ENCODE measurements around the gene TMC4.

TMC4 gene

DNA sequence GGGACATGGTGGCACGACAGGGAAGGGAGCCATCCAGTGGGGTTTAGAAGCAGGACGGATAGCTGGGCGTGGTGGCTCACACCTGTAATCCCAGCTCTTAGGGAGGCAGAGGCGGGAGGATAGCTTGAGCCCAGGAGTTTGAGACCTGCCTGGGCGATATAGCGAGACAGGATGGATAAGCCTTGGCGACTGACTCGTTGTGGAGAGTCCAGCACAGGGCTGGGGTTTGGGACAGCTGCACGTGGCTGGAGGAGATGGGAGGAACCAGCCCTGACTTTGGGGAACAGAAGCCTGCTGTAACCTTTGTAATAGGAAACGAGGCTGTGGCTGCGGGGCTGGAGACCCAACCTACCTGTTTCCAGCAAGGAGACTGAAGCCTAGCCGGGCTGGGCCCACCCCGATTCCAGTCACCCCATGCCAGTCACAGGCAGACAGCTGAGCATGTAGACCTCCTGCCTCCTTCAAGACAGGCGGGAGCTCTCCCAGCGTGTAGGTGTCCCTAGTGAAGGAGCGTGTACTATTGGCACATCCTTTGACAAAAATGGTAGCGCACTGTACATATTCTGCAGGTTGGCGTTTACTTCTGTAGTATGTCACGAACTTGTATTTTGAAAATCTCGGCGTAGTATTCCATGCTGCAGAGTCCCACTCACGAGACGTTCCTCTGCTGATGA lies 21.5 kb downstream of the TMC4 start:
- H3K36me3 ChIP-seq (ENCODE audit: insufficient read depth, low read length) = peaks cover 98% of the 10 kb centered on the region

DNA sequence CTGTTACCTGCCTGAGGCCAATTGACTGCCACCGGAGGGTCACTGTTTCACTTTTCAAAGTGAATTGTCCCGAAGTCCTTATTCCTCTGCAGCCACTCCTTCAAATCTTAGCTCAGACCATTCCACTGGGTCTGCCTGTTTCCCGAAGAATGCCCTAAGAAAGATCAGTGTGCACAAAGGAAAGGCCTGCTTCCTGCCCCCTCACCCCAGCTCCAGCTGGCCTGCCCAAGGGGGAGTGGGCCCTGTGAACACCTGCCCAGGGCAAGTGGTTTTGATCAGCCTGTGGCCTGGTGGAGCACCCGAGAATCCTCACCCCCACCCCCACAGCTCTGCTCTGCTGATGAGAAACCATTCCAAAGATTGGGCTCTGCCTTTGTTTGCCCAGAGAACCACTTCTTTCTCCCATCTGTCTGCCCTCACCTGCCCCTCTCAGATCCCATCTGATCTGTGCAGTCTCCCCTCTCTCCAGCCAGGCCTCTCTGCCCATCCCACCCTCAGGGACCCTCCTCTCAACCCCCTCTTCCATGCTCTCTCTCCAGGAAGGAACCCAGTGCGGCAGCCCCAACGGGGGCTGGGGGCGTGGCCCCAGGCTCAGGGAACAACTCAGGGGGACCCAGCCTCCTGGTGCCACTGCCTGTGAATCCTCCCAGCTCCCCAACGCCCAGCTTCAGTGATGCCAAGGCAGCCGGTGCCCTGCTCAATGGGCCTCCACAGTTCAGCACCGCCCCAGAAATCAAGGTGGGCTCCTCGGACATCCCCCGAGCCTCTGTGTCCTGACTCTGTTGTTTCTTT lies 23.7 kb downstream of the TMC4 start:
- TF ChIP-seq EZH2 (IDR thresholded peaks at IDR 0.05; ENCODE audit: borderline replicate concordance, low read depth, low read length, severe bottlenecking) (no peak), CTCF (IDR thresholded peaks at IDR 0.05; ENCODE audit: borderline replicate concordance, extremely low read depth, low read length, poor library complexity, severe bottlenecking) (no peak)
- H3K27ac ChIP-seq (ENCODE audit: low read length) = no peak overlapping the region
- no peak overlapping the region for H3K9ac ChIP-seq (ENCODE audit: low read depth, low read length)
- no peak for DNase-seq
- peaks cover 51% of the 10 kb centered on the region for H4K20me1 ChIP-seq (ENCODE audit: insufficient read depth, low read length)
- no peaks in the 10 kb centered on the region for H3K4me1 ChIP-seq (ENCODE audit: insufficient read depth, low read length)
- ATAC-seq (ENCODE audit: insufficient read depth, low read depth) = no peak
- peaks cover 5% of the 10 kb centered on the region; the same call in 1 of the 2 replicates for H3K79me2 ChIP-seq (ENCODE audit: insufficient read depth, low read length)
- H3K9me3 ChIP-seq (ENCODE audit: insufficient read depth, low read length, severe bottlenecking) = no peaks in the 10 kb centered on the region
- no peak overlapping the region for H3K4me3 ChIP-seq (ENCODE audit: low read depth in 1 of 2, low read length in 2 of 2)
- H3K27me3 ChIP-seq (ENCODE audit: insufficient read depth, low read length, poor library complexity) = no peaks in the 10 kb centered on the region
- no peak overlapping the region for H3K4me2 ChIP-seq (ENCODE audit: insufficient read depth, low read length)
- no peak overlapping the region for H2AFZ ChIP-seq (ENCODE audit: low read depth, low read length)
- H3K36me3 ChIP-seq (ENCODE audit: insufficient read depth, low read length) = peaks cover 98% of the 10 kb centered on the region

More for the DNA sequence above, 21.5 kb downstream of the TMC4 start:
- Histone ChIP-seq H3K9ac (ENCODE audit: low read depth, low read length) (no peak overlapping the region), H3K4me3 (ENCODE audit: low read depth in 1 of 2, low read length in 2 of 2) (no peak overlapping the region), H3K4me2 (ENCODE audit: insufficient read depth, low read length) (no peak overlapping the region), H2AFZ (ENCODE audit: low read depth, low read length) (no peak overlapping the region), H3K4me1 (ENCODE audit: insufficient read depth, low read length) (no peaks in the 10 kb centered on the region), H3K79me2 (ENCODE audit: insufficient read depth, low read length) (peaks cover 5% of the 10 kb centered on the region; the same call in 1 of the 2 replicates), H4K20me1 (ENCODE audit: insufficient read depth, low read length) (peaks cover 48% of the 10 kb centered on the region), H3K27ac (ENCODE audit: low read length) (no peak overlapping the region), H3K9me3 (ENCODE audit: insufficient read depth, low read length, severe bottlenecking) (no peaks in the 10 kb centered on the region), H3K27me3 (ENCODE audit: insufficient read depth, low read length, poor library complexity) (no peaks in the 10 kb centered on the region)
- no peak for TF ChIP-seq CTCF (IDR thresholded peaks at IDR 0.05; ENCODE audit: borderline replicate concordance, extremely low read depth, low read length, poor library complexity, severe bottlenecking)
- TF ChIP-seq EZH2 (IDR thresholded peaks at IDR 0.05; ENCODE audit: borderline replicate concordance, low read depth, low read length, severe bottlenecking) = no peak
- ATAC-seq (ENCODE audit: insufficient read depth, low read depth) (no peak), DNase-seq (no peak)

DNA sequence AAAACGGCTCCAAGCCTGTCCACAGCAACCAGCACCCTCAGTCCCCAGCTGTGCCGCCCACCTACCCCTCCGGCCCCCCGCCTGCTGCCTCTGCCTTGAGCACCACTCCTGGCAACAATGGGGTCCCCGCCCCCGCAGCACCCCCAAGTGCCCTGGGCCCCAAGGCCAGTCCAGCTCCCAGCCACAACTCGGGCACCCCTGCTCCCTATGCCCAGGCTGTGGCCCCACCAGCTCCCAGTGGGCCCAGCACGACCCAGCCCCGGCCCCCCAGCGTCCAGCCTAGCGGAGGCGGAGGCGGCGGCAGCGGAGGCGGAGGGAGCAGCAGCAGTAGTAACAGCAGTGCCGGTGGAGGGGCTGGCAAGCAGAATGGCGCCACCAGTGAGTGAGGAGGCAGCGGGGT lies 24.8 kb downstream of the TMC4 start:
- ATAC-seq (ENCODE audit: insufficient read depth, low read depth) = no peak
- no peak overlapping the region for H3K9ac ChIP-seq (ENCODE audit: low read depth, low read length)
- peaks cover 49% of the 10 kb centered on the region for H4K20me1 ChIP-seq (ENCODE audit: insufficient read depth, low read length)
- DNase-seq = no peak
- no peaks in the 10 kb centered on the region for H3K9me3 ChIP-seq (ENCODE audit: insufficient read depth, low read length, severe bottlenecking)
- H3K36me3 ChIP-seq (ENCODE audit: insufficient read depth, low read length) = peaks cover 98% of the 10 kb centered on the region
- no peak overlapping the region for H3K4me3 ChIP-seq (ENCODE audit: low read depth in 1 of 2, low read length in 2 of 2)
- peaks cover 5% of the 10 kb centered on the region; the same call in 1 of the 2 replicates for H3K79me2 ChIP-seq (ENCODE audit: insufficient read depth, low read length)
- no peak overlapping the region for H3K27ac ChIP-seq (ENCODE audit: low read length)
- no peak for TF ChIP-seq EZH2 (IDR thresholded peaks at IDR 0.05; ENCODE audit: borderline replicate concordance, low read depth, low read length, severe bottlenecking)
- TF ChIP-seq CTCF (IDR thresholded peaks at IDR 0.05; ENCODE audit: borderline replicate concordance, extremely low read depth, low read length, poor library complexity, severe bottlenecking) = no peak
- no peaks in the 10 kb centered on the region for H3K27me3 ChIP-seq (ENCODE audit: insufficient read depth, low read length, poor library complexity)
- no peak overlapping the region for H3K4me2 ChIP-seq (ENCODE audit: insufficient read depth, low read length)
- H3K4me1 ChIP-seq (ENCODE audit: insufficient read depth, low read length) = no peaks in the 10 kb centered on the region
- H2AFZ ChIP-seq (ENCODE audit: low read depth, low read length) = no peak overlapping the region
